PC-9 (cell line): ENCODE results near the gene RAB4B.

Experiments used
- CTCF ChIP-seq: fragments of 200-600 bp; sonication (generic); conservative IDR thresholded peaks from 2 replicates; pipeline ENCODE4 v1.6.1; 2017; ENCODE audit warnings: mixed run types, antibody characterized with exemption, mild to moderate bottlenecking, moderate library complexity
- EZH2 ChIP-seq: fragments of 200-600 bp; sonication (generic); IDR thresholded peaks from 2 replicates; pipeline ENCODE4 v1.8.0; 2017; ENCODE audit warnings: antibody characterized with exemption, low read depth

GRCh38 chr19:40783711-40784110, 5.7 kb downstream of the RAB4B start:
- no peak for TF ChIP-seq CTCF
- TF ChIP-seq EZH2, result no peak
